Gastrocnemius medialis (tissue), 4 donors: ENCODE measurements around the gene SLFN5. TPM values are rescaled to one million over a fixed set of nuclear protein-coding genes. Genes with fewer than 3 reads are reported as not detected.

ENCODE experiments used
- ATAC-seq, 2 donors: fragments of 150-250 bp; one replicate each; pipeline ENCODE4 v1.9.1; 2016
- DNase-seq, 2 donors: peaks; one replicate each; pipeline ENCODE4 v3.0.0-alpha.2; 2019
- H3K27ac ChIP-seq, 4 donors: fragments of 200-600 bp; sonication (generic); 1 replicate in 1 of 4; 2 replicates in 3 of 4; pipeline ENCODE4 v1.5.1; 2016 to 2018; ENCODE audit warnings: mild to moderate bottlenecking in 2 of 4, moderate library complexity in 1 of 4
- H3K27me3 ChIP-seq, 3 donors: fragments of 200-600 bp; sonication (generic) in 2 of 3; 1 replicate in 1 of 3; 2 replicates in 2 of 3; pipeline versions ENCODE4 v1.5.1 to v1.6.0; 2016 to 2019; ENCODE audit warnings: mild to moderate bottlenecking in 1 of 3, moderate library complexity in 1 of 3
- H3K36me3 ChIP-seq, 2 donors: fragments of 200-600 bp; sonication (generic) in 1 of 2; one replicate each; pipeline ENCODE4 v1.5.1; 2017 to 2018
- H3K4me1 ChIP-seq, 2 donors: fragments of 200-600 bp; sonication (generic) in 1 of 2; one replicate each; pipeline ENCODE4 v1.5.1; 2016 to 2017; ENCODE audit warnings: mild to moderate bottlenecking in 2 of 2
- H3K4me3 ChIP-seq, 4 donors: fragments of 200-600 bp; sonication (generic) in 3 of 4; 1 replicate in 1 of 4; 2 replicates in 3 of 4; pipeline ENCODE4 v1.5.1; 2016 to 2019; ENCODE audit warnings: mild to moderate bottlenecking in 2 of 4
- H3K9me3 ChIP-seq, 3 donors: fragments of 200-600 bp; sonication (generic) in 2 of 3; 1 replicate in 1 of 3; 2 replicates in 2 of 3; pipeline ENCODE4 v1.5.1; 2016 to 2019
- CTCF ChIP-seq, 5 experiments: fragments of 450-650 bp in 3 of 5; fragments of 200-600 bp in 2 of 5; sonication (generic) in 2 of 5; IDR thresholded peaks in 4 of 5; conservative IDR thresholded peaks in 1 of 5; 1 replicate in 4 of 5; 2 replicates in 1 of 5; pipeline ENCODE4 v1.5.1; 2016 to 2019; ENCODE audit warnings: antibody characterized with exemption in 5 of 5, mild to moderate bottlenecking in 3 of 5, moderate library complexity in 3 of 5
- POLR2A ChIP-seq, 2 donors: fragments of 450-650 bp; IDR thresholded peaks; one replicate each; pipeline ENCODE4 v1.6.1; 2017; ENCODE audit warnings: antibody characterized with exemption in 2 of 2, mild to moderate bottlenecking in 2 of 2, moderate library complexity in 2 of 2
- in situ Hi-C, 4 donors: fragments of 200-750 bp; cut with MboI; loops; one replicate each; pipeline versions ENCODE4 v1.15.0 to v1.8.0; 2017; ENCODE audit warnings: low sequenced_read_pairs in 4 of 4
- intact Hi-C: fragments of 100-400 bp; cut with DNase I; formaldehyde crosslinking; loops from one replicate; pipeline ENCODE4 v1.15.1; 2023; ENCODE audit warnings: low total_unique reads
- total RNA-seq, 4 donors: library from RNA; depleted of rRNA; stranded (reverse); fragments of >200 nt; gene quantifications; one replicate each; pipeline versions ENCODE4 v1.1.0 to v1.2.3, GENCODE V29; 2016

Gene SLFN5
- total RNA-seq, 4 donors from 2014 or later: 25.3 to 79.3 (median 37.4) TPM

DNA sequence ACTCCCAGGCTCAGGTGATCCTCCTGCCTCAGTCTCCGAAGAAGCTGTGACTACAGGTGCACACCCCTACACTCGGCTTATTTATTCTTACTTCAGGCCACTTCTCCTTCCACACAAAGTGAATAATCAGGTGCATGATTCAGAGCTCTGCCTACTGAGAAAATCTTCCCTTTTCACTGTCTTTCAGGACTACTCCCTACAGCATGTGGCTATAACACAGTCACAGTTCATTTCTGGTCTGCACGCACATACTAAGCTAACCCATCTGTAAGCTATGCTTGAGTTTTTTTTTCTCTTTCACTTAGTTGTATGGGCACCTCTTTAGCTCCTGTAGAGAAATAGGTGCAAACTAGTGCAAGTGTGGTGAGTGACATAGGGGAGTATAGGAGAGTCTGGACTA lies 7.6 kb upstream of the SLFN5 start:
- no peak for TF ChIP-seq CTCF (IDR thresholded peaks at IDR 0.05 in 4 of 5, conservative IDR thresholded peaks at IDR 0.05 in 1 of 5)
- no peak for TF ChIP-seq POLR2A (IDR thresholded peaks at IDR 0.05)
- H3K36me3 ChIP-seq: no peaks in the 10 kb centered on the region
- no peak for DNase-seq
- no peaks in the 10 kb centered on the region for H3K4me1 ChIP-seq
- in situ Hi-C loops: loop anchor here in 1 of 4 donors (25.0 kb wide), 1 partner anchor 102 kb away; no protein-coding TSS in a partner anchor
- H3K27ac ChIP-seq: no peak overlapping the region
- no peak for ATAC-seq
- no peak overlapping the region for H3K4me3 ChIP-seq
- H3K9me3 ChIP-seq: no peaks in the 10 kb centered on the region
- intact Hi-C loops: no loop called here
- no peaks in the 10 kb centered on the region for H3K27me3 ChIP-seq

DNA sequence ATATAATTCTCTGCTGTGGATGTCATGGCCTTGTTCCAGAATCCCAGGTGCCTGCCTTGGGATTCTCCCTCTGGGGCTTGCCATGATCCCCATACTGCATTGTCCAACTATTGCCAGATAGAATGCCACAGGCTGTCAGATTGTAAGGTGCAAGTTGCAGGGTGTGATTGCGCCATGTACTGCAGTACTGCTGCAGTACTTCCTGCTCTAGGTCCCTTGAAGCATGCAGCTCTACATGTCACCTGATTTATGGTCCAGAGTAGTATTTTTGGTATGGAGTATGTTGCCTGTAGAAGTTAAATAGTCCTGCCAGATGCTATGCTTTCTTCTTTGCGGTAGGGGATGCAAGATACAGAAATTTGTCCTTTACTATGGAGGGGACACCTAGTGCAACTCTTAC lies 7.0 kb upstream of the SLFN5 start:
- Histone ChIP-seq H3K27me3 (no peaks in the 10 kb centered on the region), H3K4me3 (no peak overlapping the region), H3K9me3 (no peaks in the 10 kb centered on the region), H3K27ac (no peak overlapping the region), H3K36me3 (no peaks in the 10 kb centered on the region), H3K4me1 (peaks cover 0 to 5% of the 10 kb centered on the region in 2 donors)
- DNase-seq (no peak), ATAC-seq (peak in 1 of 2 donors; percentile 24)
- in situ Hi-C loops (loop anchor here in 1 of 4 donors (25.0 kb wide), 1 partner anchor 101 kb away; no protein-coding TSS in a partner anchor), intact Hi-C loops (no loop called here)
- TF ChIP-seq CTCF (IDR thresholded peaks at IDR 0.05 in 4 of 5, conservative IDR thresholded peaks at IDR 0.05 in 1 of 5): no peak
- TF ChIP-seq POLR2A (IDR thresholded peaks at IDR 0.05): no peak

DNA sequence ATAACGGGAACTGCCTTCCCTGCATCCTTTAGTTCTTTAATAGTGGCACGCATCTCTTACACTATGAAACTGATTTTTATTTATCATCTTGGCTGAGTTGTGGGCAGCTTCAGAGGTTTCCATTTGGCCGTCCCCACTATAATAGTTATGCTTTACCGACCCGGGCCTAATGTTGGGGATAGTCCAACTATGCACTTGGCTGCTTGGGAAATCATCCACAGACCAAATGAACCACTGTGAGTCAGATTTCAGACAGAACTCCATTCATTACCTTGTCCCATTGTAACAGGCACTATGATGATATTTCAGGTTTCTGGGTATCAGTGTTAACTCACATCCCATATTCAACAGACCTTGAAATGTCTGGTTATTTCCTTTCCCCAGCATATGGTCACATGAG lies 6.1 kb upstream of the SLFN5 start:
- no peak overlapping the region for H3K27ac ChIP-seq
- DNase-seq (no peak), ATAC-seq (no peak)
- no peaks in the 10 kb centered on the region for H3K36me3 ChIP-seq
- no peak overlapping the region for H3K4me3 ChIP-seq
- H3K27me3 ChIP-seq: no peaks in the 10 kb centered on the region
- no peaks in the 10 kb centered on the region for H3K9me3 ChIP-seq
- TF ChIP-seq CTCF (IDR thresholded peaks at IDR 0.05 in 4 of 5, conservative IDR thresholded peaks at IDR 0.05 in 1 of 5): no peak
- TF ChIP-seq POLR2A (IDR thresholded peaks at IDR 0.05): no peak
- in situ Hi-C loops: loop anchor here in 1 of 4 donors (25.0 kb wide), 1 partner anchor 100 kb away; no protein-coding TSS in a partner anchor
- intact Hi-C loops: no loop called here
- H3K4me1 ChIP-seq: peaks cover 5 to 14% of the 10 kb centered on the region in 2 donors

DNA sequence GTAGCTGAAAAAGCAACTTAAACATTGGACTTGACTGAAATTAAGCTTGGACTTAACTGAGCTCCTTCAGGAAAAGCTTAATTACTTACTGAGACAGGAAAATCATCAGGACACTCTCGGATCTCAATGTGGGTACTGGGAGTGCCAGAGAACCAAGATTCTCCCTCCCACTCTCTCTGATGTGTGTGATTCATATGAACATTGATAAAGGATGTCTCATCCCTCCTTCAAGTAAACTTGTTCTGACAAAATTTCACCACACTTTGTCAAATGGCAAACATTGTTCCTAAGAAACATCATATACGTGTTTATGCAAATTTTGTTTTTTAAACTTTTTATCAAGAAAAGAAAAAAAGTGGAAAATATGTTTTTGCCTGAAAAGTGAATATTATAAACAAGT lies 4.1 kb upstream of the SLFN5 start:
- TF ChIP-seq CTCF (IDR thresholded peaks at IDR 0.05 in 4 of 5, conservative IDR thresholded peaks at IDR 0.05 in 1 of 5) (no peak), POLR2A (IDR thresholded peaks at IDR 0.05) (no peak)
- Histone ChIP-seq H3K4me1 (peaks cover 10 to 18% of the 10 kb centered on the region in 2 donors), H3K27ac (no peak overlapping the region), H3K4me3 (no peak overlapping the region), H3K27me3 (no peaks in the 10 kb centered on the region), H3K9me3 (no peaks in the 10 kb centered on the region), H3K36me3 (no peaks in the 10 kb centered on the region)
- in situ Hi-C loops: loop anchor here in 1 of 4 donors (25.0 kb wide), 1 partner anchor 98 kb away; no protein-coding TSS in a partner anchor
- intact Hi-C loops: no loop called here
- DNase-seq: no peak
- ATAC-seq: no peak

DNA sequence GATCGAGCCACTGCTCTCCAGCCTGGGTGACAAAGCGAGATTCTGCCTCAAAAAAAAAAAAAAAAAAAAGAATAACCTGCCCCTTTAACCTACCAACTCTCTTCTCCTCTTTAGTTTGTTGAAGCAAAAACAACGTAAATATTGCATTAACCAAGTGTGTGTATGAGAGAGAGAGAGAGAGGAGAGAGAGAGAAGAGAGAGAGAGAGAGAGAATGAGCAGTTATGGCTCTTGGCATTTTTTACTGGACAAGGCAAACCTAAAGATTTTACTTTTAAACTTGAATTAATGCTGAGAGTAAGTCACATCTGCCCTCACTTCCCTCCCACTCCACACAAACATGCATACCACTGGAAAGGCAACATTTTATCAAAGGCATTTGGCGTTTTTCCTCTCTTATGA lies 3.0 kb upstream of the SLFN5 start:
- in situ Hi-C loops: loop anchor here in 3 of 4 donors (10.0 to 25.0 kb wide), 2 partner anchors 95 to 97 kb away; partner anchors contain the start of genes NLE1 (in 2 of the 3) and UNC45B (in 2 of the 3)
- no peak overlapping the region for H3K4me3 ChIP-seq
- intact Hi-C loops: loop anchor here (5.0 to 10.0 kb wide), 3 partner anchors 255 to 347 kb away; partner anchors contain the start of genes AP2B1 and LIG3
- no peak for ATAC-seq
- DNase-seq: no peak
- H3K9me3 ChIP-seq: no peaks in the 10 kb centered on the region
- H3K36me3 ChIP-seq: no peaks in the 10 kb centered on the region
- H3K4me1 ChIP-seq: peaks cover 20 to 27% of the 10 kb centered on the region in 2 donors
- H3K27ac ChIP-seq: no peak overlapping the region
- no peaks in the 10 kb centered on the region for H3K27me3 ChIP-seq
- TF ChIP-seq POLR2A (IDR thresholded peaks at IDR 0.05) (no peak), CTCF (IDR thresholded peaks at IDR 0.05 in 4 of 5, conservative IDR thresholded peaks at IDR 0.05 in 1 of 5) (no peak)
